ENCODE measurements around the gene MCM5. TPM values are rescaled to one million over a fixed set of nuclear protein-coding genes. Genes with fewer than 3 reads are reported as not detected.
"Not testable (repeated sequence)": the region's sequence is repeated elsewhere in the genome, so short reads cannot be mapped to it uniquely, and the experiment has no call there.

MCM5 gene
- polyA plus RNA-seq, 3 donors from 2014 or later, result 39.0 to 65.3 (median 45.7) TPM

DNA sequence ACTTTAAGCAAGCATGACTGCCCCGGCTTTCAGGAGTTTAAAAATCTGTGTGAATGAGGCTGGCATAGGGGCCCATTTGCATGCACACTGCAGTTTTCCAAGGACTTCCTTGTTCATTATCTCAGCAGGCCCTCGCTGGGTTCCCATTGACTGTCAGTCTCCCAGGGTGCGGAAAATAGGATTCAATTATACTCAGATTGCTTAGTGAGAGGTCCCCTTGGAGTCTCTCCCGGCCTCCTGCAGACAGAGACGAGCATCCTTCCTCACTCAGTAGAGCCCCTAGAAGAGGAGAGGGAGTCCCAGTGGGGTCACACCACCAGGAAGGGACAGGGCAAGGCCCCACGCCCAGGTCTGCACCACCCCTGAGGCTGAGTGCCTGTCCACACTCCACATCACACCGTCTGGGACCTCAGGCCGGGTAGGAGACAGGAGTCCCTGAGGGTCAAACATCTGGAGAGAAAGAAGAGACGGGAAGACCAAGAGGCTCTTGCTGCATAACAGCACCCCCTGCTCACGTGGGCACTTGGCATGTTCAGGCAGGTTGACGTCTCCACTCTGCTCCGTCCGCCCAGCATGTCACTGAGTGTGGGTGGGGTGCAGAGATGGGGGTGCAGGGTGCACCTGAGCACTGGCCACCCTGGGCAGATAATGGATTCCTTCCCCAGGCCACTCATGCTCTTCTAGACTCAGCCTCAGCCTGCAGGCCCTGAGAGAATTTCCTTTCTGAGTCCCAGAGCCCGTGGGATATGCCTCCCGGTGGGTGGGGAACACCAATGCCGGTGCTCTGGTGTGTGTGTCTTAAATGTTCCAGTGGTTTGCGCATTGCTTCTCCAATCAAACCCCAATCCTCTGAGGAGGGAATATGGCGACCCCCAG lies 58.8 kb downstream of the MCM5 start:
- Mint-ChIP-seq H3K36me3 (peaks cover 5% of the 10 kb centered on the region in 3 donors), H3K27me3 (ENCODE audit: low read depth in 3 of 3) (peaks cover 0 to 1% (median 0%) of the 10 kb centered on the region in 3 donors), H3K27ac (no peak overlapping the region)

DNA sequence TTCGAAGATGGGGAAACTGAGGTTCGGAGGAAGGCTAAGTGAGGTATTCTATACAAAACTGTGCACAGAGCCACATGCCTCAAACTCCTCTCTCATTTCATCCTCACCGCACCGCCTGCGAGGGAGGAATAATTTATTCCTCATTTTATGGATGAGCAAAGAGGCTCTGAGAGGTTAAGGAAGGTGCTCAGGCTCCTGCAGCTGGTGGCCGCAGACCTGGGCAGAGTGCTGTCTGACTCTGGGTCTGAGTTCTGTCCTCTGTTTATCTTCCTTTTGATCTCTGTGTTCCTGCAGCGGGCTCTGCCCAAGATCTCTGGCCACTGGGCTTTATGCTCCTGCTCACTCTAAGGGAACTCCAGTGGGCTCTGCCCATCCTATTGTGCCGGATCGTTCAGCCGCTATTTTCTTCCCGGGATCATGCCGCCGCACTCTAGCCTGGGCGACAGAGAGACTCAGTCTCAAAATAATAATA lies 59.5 kb downstream of the MCM5 start:
- Mint-ChIP-seq H3K27ac (no peak overlapping the region), H3K4me3 (no peak overlapping the region), H3K4me1 (no peaks in the 10 kb centered on the region), H3K9me3 (peaks cover 0 to 2% (median 0%) of the 10 kb centered on the region in 6 donors), H3K36me3 (peaks cover 5 to 9% (median 6%) of the 10 kb centered on the region in 3 donors), H3K27me3 (ENCODE audit: low read depth in 3 of 3) (peaks cover 0 to 1% (median 0%) of the 10 kb centered on the region in 3 donors)
- no peak for DNase-seq

More for the DNA sequence above, 58.8 kb downstream of the MCM5 start:
- H3K9me3 Mint-ChIP-seq, result peaks cover 0 to 2% (median 0%) of the 10 kb centered on the region in 6 donors
- no peaks in the 10 kb centered on the region for H3K4me1 Mint-ChIP-seq
- no peak for DNase-seq
- H3K4me3 Mint-ChIP-seq, result no peak overlapping the region

DNA sequence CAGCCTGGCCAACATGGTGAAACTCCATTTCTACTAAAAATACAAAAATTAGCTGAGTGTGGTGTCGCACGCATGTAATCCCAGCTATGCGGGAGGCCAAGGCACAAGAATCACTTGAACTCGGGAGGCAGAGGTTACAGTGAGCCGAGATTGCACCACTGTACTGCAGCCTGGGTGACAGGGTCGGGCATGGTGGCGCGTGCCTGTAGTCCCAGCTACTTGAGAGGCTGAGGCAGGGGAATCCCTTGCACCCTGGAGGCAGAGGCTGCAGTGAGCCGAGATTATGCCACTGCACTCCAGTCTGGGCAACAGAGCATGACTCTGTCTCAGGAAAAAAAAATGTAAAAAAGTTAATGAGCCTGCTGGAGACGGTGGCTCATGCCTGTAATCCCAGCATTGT lies 60.0 kb downstream of the MCM5 start:
- not testable (repeated sequence) for H3K4me3 Mint-ChIP-seq; DNase-seq; H3K27ac Mint-ChIP-seq; H3K36me3 Mint-ChIP-seq; H3K4me1 Mint-ChIP-seq; H3K27me3 Mint-ChIP-seq (ENCODE audit: low read depth in 3 of 3); H3K9me3 Mint-ChIP-seq

DNA sequence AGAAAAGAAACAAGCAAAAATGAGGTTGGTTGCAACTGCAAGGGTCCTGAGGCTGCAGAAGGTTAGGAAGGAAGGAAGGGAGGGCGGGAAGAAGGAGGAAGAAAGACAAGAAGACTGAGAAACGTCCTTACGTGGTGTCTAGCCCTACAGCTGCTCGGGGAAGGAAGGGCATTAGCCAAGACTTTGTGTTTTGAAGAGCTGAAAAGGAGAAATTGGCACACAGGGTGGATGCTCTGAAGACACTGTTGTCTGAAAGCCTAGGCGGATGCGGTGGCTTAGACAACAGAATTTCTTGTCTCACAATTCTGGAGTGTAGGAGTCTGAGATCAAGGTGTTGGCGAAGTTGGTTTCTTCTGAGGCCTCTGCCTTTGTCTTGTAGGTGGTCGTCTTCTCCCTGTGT lies 60.7 kb downstream of the MCM5 start:
- no peak for DNase-seq
- Mint-ChIP-seq H3K27me3 (ENCODE audit: low read depth in 3 of 3) (peaks cover 0 to 1% (median 0%) of the 10 kb centered on the region in 3 donors), H3K27ac (no peak overlapping the region), H3K4me3 (no peak overlapping the region), H3K9me3 (peaks cover 0 to 2% (median 0%) of the 10 kb centered on the region in 6 donors), H3K4me1 (no peaks in the 10 kb centered on the region), H3K36me3 (peaks cover 5 to 9% (median 6%) of the 10 kb centered on the region in 3 donors)

DNA sequence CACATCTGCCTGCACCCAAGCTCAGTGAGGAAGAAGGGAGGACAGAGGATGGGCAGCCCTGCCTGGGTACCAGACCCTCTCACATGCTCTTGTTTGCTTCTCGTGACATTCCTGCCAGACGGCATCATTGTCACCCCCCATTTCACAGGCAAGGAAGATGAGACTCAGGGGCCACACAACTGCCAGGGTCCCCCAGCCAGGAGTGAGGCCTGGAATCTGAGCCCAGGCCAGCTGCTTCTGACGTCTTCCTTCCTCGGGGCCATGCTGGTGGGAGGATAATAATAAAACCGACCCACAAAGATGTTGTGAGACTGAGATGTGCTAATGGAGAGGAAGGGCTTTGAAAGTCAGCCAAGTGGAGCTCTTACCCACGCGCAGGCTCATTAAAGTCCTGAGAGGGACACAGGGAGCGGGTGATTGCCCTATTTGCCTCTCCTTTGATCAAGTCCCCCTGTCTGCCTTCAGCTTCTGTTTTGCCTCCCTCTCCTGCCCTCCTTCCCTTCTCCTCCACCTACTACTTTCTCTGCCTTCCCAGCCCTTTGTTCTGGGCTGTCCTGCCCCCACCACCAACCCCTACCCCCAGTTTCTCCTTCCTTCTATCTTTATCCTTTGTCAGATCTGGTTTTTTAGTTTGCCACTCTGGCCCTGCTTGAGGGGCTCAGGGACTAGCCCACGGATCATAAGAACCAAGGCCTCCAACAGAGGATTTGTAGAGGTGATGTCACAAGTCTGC lies 62.7 kb downstream of the MCM5 start:
- Mint-ChIP-seq H3K27me3 (ENCODE audit: low read depth in 3 of 3) (peaks cover 0 to 1% (median 0%) of the 10 kb centered on the region in 3 donors), H3K4me3 (no peak overlapping the region), H3K9me3 (peaks cover 0 to 2% (median 0%) of the 10 kb centered on the region in 6 donors), H3K4me1 (no peaks in the 10 kb centered on the region), H3K36me3 (peaks cover 5 to 9% (median 6%) of the 10 kb centered on the region in 3 donors), H3K27ac (no peak overlapping the region)
- no peak for DNase-seq

DNA sequence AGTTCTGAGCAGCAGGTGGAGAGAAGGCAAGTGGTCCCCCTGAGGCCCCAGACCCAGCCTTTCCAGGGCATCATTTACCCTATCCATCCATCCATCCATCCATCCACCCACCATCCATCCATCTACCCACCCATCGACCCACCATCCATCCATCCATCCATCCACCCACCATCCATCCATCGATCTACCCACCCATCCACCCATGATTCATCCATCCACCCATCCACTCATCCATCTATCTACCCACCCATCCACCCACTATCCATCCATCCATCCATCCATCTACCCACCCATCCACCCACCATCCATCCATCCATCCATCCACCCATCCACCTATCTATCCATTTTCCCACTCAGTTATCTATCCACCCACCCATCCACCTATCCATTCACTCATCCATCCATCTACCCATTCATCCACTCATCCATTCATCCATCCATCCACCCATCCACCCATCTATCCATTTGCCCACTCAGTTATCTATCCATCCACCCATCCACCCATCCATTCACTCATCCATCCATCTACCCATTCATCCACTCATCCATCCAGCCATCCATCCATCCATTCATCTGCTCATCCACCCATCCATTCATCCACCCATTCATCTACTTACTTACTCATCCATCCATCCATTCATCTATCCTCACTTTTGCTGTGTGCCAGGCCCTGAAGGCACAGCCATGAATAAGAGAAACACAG lies 63.4 kb downstream of the MCM5 start:
- Mint-ChIP-seq H3K36me3 (peaks cover 5 to 9% (median 6%) of the 10 kb centered on the region in 3 donors), H3K27me3 (ENCODE audit: low read depth in 3 of 3) (peaks cover 0 to 1% (median 0%) of the 10 kb centered on the region in 3 donors), H3K4me3 (no peak overlapping the region), H3K4me1 (no peaks in the 10 kb centered on the region), H3K9me3 (peaks cover 0 to 2% (median 0%) of the 10 kb centered on the region in 6 donors), H3K27ac (no peak overlapping the region)
- DNase-seq, result no peak

DNA sequence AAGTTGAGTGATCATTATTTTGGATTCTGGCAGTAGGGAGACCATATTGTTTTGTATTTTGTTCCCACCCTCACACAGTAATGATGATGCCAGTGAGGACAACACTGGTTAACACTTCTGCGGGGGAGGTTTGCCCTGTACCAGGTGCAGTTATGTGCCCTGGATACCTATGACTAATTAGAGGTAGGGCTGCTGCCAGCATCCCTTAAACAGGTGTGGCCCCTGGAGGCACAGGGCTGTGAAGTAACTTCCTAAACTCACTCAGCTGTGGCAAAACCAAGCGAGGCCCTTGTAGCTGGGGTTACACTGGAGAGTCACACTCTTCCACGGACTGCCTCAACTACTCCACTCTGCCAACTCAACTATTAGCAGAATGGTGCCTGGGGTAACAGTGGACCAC lies 64.5 kb downstream of the MCM5 start:
- H3K27me3 Mint-ChIP-seq (ENCODE audit: low read depth in 3 of 3), result peaks cover 0 to 1% (median 0%) of the 10 kb centered on the region in 3 donors
- peaks cover 5 to 9% (median 6%) of the 10 kb centered on the region in 3 donors for H3K36me3 Mint-ChIP-seq
- no peak overlapping the region for H3K4me3 Mint-ChIP-seq
- no peak for DNase-seq
- peaks cover 0 to 2% (median 0%) of the 10 kb centered on the region in 6 donors for H3K9me3 Mint-ChIP-seq
- no peaks in the 10 kb centered on the region for H3K4me1 Mint-ChIP-seq
- no peak overlapping the region for H3K27ac Mint-ChIP-seq

DNA sequence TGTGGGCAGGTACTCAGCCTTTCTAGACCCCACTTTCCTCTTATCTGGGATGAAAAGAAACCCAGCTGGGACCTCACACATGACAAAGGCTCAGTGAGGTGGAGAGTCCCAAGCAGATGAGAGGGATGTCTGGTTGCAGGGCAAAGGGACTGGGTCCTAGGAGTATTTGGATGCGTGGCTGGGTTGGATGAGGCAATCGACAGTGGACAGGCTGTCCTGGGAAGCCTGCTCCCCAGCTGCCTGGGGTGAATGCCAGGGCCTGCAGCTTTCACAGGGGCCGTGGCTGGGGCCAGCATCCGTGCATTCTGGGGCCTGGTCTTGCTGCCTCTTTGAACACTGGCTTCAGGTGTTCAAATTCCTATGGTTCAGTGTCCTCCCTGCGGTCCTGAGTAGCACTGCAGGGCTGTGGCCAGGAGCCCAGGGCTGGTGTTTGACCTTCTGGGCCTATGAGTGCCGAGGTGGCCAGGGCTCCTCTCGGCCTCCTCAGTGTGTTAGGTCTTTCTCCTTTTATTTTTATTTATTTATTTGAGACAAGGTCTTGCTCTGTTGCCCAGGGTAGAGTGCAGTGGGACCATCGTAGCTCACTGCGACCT lies 65.3 kb downstream of the MCM5 start:
- Mint-ChIP-seq H3K27ac (no peak overlapping the region), H3K4me1 (no peaks in the 10 kb centered on the region), H3K9me3 (peaks cover 0 to 2% (median 0%) of the 10 kb centered on the region in 6 donors), H3K27me3 (ENCODE audit: low read depth in 3 of 3) (peaks cover 0 to 1% (median 0%) of the 10 kb centered on the region in 3 donors), H3K36me3 (peaks cover 5 to 9% (median 6%) of the 10 kb centered on the region in 3 donors), H3K4me3 (no peak overlapping the region)
- DNase-seq, result no peak

DNA sequence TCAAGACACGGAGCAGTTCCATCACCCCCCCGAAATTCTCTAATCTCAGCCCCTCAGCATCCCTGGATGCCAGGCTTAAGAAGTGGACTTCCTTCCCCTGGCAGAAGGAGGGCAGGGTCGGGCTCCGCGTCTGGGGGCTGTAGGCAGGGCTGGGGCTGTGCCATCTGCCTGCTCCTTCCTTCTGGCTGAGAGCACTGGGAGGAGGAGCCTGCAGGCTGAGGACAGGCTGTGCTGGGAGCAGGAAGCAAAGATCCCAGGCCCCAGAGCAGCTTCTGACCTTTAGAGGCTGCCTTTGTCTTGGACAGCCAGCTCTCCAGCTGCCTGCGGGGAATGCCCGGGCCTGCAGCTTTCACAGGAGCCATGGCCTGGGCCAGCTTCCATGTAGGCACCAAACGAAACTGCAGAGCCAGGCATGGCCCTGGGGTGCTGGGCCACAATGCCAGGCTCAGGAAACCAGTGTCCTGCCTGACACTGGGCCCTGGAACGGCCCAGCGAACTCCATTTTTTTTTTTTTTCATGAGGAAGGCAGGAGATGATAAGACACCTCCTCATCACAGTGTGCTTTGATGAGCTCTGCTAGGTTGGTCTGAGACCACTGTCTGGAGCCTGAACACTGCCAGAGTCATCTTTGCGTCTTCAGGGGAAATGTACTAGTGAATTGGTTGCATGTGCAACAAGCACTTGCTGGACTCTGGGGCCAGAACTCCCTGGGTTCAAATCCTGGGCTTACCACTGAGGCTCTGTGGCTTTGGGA lies 67.9 kb downstream of the MCM5 start:
- Mint-ChIP-seq H3K27me3 (ENCODE audit: low read depth in 3 of 3) (peaks cover 0 to 2% (median 1%) of the 10 kb centered on the region in 3 donors), H3K4me1 (no peaks in the 10 kb centered on the region), H3K36me3 (peaks cover 6 to 10% (median 9%) of the 10 kb centered on the region in 3 donors), H3K9me3 (peaks cover 0 to 2% (median 0%) of the 10 kb centered on the region in 6 donors), H3K4me3 (no peak overlapping the region), H3K27ac (no peak overlapping the region)
- DNase-seq, result no peak

DNA sequence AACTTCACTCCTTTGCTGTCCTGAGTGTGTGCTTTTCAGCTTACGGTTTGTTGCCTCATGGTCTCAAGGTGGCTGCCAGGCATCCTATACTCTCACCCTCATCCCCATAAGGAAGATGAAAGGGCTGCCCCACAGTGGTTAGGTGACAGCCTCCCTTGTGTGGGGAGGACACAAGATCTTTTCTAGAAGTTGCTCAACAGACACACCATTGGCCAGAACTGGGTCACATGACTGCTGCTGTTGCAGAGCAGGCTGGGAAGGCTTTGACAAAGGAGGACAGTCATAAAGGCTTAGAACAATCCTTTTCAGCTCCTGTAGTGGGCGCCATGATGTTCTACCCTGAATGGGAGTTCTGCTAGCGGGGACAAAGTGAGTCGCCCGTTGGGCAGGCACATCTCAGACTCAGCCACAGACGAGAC lies 71.0 kb downstream of the MCM5 start:
- Mint-ChIP-seq H3K9me3 (no peaks in the 10 kb centered on the region), H3K4me3 (no peak overlapping the region), H3K36me3 (peaks cover 0 to 5% (median 0%) of the 10 kb centered on the region in 3 donors), H3K27me3 (ENCODE audit: low read depth in 3 of 3) (peaks cover 0 to 11% (median 1%) of the 10 kb centered on the region in 3 donors), H3K4me1 (no peaks in the 10 kb centered on the region), H3K27ac (no peak overlapping the region)
- no peak for DNase-seq

DNA sequence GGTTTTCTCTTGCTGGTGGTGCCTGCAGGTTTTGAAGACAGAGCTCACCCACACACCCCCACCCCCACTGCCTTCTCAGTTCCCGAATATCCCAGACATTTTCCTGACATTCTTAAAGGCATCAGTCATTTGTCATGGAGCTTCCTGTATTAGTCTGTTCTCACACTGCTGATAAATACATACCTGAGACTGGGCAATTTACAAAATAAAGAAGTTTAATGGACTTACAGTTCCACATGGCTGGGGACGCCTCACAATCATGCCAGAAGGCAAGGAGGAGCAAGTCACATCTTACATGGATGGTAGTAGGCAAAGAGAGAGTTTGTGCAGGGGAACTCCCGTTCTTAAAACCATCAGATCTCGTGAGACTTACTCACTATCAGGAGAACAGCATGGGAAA lies 71.6 kb downstream of the MCM5 start:
- not testable (repeated sequence) for H3K4me1 Mint-ChIP-seq, DNase-seq, H3K9me3 Mint-ChIP-seq, H3K36me3 Mint-ChIP-seq, H3K4me3 Mint-ChIP-seq, H3K27ac Mint-ChIP-seq
- peaks cover 0 to 11% (median 1%) of the 10 kb centered on the region in 3 donors for H3K27me3 Mint-ChIP-seq (ENCODE audit: low read depth in 3 of 3)

DNA sequence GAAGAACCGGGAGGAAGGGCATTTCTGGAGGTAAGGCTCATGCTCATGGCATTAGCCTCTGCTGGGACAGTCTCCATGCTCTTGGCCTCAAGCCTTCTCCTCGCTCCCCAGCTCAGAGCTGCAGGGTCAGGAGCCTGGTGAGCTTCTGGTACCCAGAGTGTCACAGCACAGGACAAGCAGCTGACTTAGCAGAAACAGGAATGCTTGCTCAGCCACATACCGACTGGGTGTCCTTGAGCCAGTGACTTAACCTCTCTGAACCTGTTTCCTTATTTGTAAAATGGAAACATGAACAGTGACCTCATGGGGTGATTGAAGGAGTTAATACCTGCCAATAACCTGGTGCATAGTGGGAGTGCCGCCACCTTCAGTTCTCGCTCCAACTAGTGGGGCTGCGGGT lies 72.5 kb downstream of the MCM5 start:
- H3K36me3 Mint-ChIP-seq, result peaks cover 0 to 5% (median 0%) of the 10 kb centered on the region in 3 donors
- peaks cover 0 to 11% (median 7%) of the 10 kb centered on the region in 3 donors for H3K27me3 Mint-ChIP-seq (ENCODE audit: low read depth in 3 of 3)
- no peaks in the 10 kb centered on the region for H3K9me3 Mint-ChIP-seq
- H3K4me3 Mint-ChIP-seq, result no peak overlapping the region
- H3K27ac Mint-ChIP-seq, result no peak overlapping the region
- no peaks in the 10 kb centered on the region for H3K4me1 Mint-ChIP-seq
- DNase-seq, result no peak

Data from immature natural killer cell (primary cell).